Stimulated activated CD8-positive, alpha-beta memory T cell treated with anti-CD3 and anti-CD28 coated beads, Interleukin-7, amount 100 ng/mL, for 1 hour (primary cell): Measurements from ENCODE around the gene DEF6.
"Not testable (repeated sequence)": the region's sequence is repeated elsewhere in the genome, so short reads cannot be mapped to it uniquely, and the experiment has no call there.

Source experiments
- DNase-seq, 2 donors: peaks; one replicate each; pipeline ENCODE4 v3.0.0-alpha.2; 2020; ENCODE audit warnings: low read depth in 2 of 2

DEF6 gene

DNA sequence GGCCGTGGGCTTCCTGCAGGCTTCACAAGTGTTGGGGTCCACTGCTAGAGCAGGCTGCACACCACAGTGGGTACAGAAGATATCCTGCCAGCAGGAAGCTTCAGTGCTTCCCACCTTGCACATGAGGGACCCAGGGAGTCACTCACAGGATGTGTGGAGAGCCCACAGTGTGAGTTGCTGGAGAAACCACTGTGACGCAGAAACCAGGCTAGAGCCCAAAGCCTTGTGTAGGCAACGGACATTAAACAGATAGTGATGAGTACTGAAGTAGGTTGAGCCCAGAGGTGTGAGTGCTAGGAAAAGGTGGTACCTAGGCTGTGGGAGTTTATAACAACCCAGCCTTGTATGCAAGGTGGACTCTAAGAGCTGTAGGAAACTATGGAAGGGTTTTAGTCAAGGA, 18.9 kb upstream of the DEF6 start:
- no peak for DNase-seq

GRCh38 chr6:35280903-35281302, 16.7 kb upstream of the DEF6 start:
- DNase-seq, result no peak

DNA sequence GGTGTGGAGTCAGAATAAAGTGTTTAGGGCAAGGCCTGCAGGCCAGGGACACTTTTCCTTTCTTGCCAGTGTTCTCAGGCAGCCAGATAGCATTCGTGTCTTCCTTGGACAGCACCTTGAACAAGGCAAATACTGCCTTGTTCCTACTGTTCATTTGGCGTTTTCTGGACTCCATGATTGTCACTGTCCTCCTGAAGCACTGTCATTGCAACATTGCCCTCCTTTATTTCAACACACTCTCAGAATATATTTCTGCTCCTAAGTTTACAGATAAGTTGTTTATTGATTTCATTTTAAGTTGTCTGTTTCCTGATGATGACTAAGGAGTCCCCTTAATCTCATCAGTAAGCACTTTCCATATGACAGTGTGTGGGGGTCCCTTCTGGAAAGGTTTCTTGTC, 15.1 kb upstream of the DEF6 start:
- DNase-seq, result no peak

DNA sequence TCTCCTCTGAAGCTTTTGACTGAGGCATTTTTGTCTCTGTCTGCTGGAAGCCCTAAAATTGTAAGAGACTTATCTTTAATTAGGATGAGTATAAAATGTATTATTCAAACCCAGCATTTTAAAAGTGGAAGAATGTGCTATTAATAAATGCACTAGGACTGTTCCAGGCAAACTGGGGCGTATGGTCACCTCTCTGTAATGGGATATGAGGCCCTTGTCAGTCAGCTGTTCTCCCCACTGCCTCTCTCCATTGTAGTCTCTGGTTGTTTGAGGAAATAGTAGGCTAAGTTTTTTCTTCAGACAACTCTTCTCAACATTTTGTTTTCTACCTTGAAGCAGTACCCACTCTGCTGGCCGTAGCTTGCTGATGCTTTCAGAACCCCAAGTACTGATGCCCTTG, 14.3 kb upstream of the DEF6 start:
- DNase-seq, result no peak

DNA sequence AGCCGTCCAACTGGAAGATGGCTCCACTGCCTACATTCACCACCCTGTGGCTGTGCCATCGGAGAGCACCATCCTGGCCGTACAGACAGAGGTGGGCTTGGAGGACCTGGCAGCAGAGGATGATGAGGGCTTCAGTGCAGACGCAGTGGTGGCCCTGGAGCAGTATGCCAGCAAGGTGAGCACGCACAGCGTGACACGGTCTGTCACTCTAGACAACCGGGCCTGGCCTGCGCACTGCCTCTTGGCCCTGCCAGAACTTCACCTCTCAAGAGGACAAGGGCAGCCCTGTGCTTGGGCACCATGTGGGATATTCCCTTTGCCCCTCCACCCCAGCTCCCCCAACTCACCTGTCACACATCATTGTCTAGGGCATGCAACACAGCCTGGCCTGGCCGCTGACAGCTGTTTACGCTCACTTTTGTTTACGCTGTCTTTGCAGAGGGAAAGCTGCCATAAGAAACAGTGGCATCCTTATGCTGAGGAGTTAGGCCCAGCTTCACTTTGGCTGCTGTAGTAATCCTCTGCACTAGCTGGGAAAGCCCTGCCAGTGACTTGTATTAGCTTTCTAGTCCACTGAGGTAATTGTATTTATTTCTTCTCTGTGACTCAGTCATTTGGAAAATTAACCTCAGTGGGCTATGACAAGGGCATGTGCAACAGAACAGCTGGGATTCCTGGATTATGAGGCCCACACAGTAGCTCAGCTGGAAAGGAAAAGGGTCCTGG, 9.8 kb upstream of the DEF6 start:
- no peak for DNase-seq

DNA sequence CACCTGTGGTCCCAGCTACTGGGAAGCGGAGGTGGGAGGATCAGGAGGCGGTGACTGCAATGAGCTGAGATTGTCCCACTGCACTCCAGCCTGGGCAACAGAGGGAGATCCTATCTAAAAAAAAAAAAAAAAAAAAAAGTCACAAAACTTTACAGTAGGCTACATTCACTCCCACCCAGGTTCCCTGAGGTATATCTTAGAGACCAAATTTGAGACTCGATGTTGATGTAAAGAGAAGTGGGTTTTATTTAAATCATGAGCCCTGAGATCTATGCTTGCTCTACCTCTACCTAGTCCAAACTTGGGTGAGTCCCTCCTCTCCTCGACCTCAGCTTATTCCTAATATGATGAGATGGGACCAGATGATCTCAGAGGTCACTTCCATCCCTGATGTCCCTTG, 8.8 kb upstream of the DEF6 start:
- no peak for DNase-seq

- DNase-seq, result no peak
These were observed 6.1 kb upstream of the DEF6 start for GRCh38 chr6:35291491-35291890.

DNA sequence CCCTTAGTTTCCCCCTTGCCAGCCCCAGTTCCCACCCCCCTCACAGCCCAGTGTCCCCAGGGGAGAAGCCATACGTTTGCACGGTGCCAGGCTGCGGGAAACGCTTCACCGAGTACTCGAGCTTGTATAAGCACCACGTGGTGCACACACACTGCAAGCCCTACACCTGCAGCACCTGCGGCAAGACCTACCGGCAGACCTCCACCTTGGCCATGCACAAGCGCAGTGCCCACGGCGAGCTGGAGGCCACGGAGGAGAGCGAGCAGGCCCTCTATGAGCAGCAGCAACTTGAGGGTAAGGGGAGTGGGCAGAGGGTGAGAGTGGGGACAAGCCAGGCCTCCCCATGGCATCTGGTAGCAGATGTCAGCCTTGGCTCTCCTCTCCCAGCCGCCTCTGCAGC, 5.1 kb upstream of the DEF6 start:
- DNase-seq, result no peak

GRCh38 chr6:35293681-35294080, 3.9 kb upstream of the DEF6 start:
- DNase-seq, result no peak

GRCh38 chr6:35294308-35294945, 3.2 kb upstream of the DEF6 start:
- no peak for DNase-seq

DNA sequence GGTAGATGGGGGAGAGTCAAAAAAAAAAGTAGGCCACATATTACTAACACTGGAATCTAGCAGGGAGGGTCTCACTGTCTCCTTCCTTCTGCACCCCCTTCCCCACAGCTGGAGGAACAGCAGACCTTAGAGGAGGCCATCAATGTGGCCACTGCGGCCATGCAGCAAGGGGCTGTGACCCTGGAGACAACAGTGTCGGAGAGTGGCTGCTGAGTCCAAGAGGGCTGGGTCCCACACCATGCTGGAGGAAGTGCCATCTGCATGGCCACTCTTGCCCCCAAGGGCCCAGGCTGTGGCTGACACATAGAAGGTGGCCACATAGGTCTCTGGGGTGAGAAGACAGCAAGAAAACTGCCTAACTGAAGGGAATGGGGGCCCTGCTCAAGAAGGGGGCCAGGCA, 2.6 kb upstream of the DEF6 start:
- DNase-seq, result no peak

- DNase-seq, result no peak
These were observed 1.9 kb upstream of the DEF6 start for GRCh38 chr6:35295521-35296315.

DNA sequence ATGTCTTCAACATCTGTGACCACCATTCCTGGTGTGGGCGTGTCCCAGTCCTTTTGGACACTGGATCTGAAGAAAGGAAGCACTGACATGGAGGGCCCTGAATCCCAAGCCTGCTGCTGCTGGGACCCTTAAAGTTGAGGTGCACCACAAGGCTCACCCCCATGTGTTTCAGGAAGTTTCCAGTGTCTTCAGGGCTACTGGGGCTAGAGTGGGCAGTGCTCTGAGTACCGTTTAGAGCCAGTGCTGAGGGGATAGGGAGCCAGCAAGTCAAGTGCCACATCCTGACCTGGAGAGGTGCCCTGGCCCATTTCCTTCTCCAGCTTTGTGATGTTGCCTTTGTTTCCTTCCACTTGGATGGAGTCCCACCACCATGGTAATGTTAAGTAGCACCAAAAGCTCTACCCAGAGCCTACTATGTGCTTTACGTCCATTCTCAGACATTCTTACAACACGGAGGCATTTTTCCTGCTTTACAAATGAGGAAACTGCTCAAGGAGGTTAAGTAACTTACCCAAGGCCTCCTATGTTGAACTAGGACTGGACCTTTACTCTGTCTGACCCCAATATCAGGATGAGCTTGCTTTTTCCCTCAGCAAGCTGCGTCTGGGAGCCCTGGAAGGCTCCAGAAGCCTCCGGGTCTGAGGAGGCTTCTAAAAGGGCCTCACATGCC, 552 bp upstream of the DEF6 start:
- DNase-seq, result no peak

DNA sequence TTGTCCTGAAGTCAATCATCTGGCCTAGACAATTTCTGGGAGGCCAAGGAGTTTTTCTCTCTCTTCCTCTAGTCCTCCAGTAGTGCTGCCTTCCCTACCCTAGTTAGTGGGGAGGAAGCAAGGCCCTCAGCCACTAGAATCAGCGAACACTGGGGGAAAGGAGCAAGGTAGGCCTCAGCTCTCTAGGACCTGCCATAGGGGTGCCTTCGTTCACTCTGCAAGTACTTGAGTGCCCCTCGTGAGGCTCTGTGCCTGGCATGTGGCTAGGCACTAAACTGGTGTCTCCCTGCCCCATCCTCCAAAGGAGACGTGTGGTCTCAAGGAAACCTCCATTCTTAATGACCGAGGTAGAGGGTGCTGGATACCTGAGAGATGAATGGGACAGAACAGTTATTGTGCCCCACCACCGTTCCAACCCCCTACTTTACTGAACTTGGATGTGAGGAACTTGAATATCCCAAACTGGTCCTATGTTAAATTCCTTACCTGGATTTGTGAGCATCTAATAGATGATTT, 1.1 kb downstream of the DEF6 start:
- DNase-seq, result no peak

- DNase-seq, result no peak
These were observed 2.1 kb downstream of the DEF6 start for GRCh38 chr6:35299674-35300073.

- no peak for DNase-seq
These were observed 3.2 kb downstream of the DEF6 start for GRCh38 chr6:35300848-35301247.

DNA sequence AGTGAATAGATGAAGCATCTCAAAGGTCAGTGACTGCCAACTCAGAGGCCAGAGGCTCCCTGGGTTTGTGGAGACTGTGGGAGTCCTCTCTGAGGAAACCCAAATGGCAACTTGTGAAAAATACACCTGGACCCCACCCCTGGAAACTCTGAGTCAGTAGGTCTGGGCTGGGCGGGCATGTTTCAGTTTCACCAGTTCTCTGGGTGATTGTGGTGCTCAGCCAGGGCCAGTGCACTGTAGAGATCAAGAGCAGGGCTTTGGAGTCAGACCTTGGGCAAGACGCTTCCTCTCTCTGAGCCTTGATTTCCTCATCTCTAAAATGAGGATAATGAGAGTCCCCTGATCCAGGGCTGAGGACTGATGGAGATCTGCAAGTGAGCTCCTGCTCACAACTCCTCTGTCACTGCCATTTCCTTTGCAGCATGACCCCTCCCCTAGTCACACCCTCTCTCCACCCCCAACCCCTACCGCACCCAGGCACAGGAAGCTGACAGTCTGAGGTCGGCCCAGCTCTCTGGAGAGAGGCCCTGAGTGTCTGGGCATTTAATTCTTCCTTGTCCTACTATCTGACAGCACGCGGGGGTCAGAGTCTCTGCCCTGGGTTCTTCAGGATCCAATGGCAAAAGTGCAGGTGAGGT, 5.1 kb downstream of the DEF6 start:
- DNase-seq, result peak; percentile 64 to 66

- DNase-seq, result no peak
These were observed 6.7 kb downstream of the DEF6 start for GRCh38 chr6:35304299-35304698.

DNA sequence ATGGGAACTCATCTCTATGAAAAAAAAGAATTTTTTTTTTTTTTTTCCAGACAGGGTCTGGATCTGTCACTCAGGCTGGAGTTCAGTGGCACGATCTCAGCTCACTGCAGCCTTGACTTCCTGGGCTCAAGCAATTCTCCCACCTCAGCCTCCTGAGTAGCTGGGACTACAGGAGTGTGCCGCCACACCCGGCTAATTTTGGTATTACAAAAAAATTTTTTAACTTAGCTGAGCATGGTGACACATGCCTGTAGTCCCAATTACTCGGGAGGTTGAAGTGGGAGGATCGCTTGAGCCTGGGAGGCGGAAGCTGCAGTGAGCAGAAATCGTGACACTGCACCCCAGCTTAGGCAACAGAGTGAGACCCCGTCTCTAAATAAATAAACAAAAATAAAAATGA, 7.5 kb downstream of the DEF6 start:
- no peak for DNase-seq

- DNase-seq, result not testable (repeated sequence)
These were observed 9.5 kb downstream of the DEF6 start for GRCh38 chr6:35307138-35307537.

DNA sequence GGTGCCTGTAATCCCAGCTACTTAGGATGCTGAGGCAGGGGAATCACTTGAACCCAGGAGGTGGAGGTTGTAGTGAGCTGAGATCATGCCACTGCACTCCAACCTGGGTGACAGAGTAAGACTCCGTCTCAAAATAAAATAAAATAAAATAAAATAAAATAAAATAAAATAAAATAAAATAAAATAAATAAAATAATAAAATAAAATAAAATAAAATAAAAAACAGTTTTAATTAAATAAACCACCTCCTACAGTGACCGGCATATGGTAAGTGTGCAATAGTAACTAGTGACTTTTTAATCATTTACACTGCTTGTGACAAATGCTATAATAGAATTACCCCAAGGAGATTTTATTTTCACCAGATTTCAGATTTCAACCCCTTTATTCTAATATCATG, 10.9 kb downstream of the DEF6 start:
- DNase-seq, result not testable (repeated sequence)
